DOHH2 (cell line): ENCODE results near the gene NPAS3.

Source experiments
- EZH2phosphoT487 ChIP-seq: fragments of 200-600 bp; sonication (generic); IDR thresholded peaks from 2 replicates; pipeline ENCODE4 v1.6.1; 2017; ENCODE audit warnings: borderline replicate concordance, mild to moderate bottlenecking, antibody characterized with exemption, low read length, moderate library complexity, mixed read lengths
- TF ChIP-seq, protein P1 (sequence below): fragments of 200-600 bp; sonication (generic); IDR thresholded peaks from one replicate; pipeline ENCODE4 v1.5.1; 2014; ENCODE audit warnings: antibody characterized with exemption, mild to moderate bottlenecking, low read depth, low read length; ENCODE audit not compliant: poor library complexity, severe bottlenecking

DNA sequence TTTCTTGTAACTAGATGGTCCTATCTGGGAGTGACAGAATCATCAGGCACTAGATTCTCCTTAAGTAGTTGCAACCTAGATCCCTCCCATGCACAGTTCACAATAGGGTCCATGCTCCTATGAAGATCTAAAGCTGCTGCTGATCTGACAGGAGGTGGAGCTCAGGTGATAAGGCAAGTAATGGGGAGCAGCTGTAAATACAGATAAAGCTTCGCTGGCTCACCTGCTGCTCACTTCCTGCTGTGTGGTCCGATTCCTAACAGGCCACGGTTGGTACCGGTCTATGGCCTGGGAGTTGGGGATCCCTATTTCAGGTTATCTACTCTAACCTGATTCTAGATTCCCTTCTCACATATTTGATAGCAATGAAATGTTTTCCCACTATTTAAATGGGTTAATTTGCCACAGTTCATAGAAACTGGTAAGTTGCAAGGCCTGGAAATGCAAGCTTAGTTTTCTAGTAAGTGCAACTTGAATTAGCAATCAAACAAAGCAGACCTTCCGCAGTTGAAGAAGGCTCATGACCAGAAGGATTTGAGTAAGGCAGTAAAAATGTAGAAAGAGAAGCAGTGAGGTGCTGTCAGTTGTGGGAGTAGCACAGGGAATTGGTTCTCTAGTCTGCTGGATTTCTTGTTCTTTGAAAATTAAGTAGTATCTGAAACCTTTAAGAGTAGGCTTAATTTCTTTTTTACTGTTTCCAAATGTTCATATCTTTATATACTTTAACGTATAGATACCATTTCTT, 679.9 kb downstream of the NPAS3 start:
- TF ChIP-seq, protein P1, sequence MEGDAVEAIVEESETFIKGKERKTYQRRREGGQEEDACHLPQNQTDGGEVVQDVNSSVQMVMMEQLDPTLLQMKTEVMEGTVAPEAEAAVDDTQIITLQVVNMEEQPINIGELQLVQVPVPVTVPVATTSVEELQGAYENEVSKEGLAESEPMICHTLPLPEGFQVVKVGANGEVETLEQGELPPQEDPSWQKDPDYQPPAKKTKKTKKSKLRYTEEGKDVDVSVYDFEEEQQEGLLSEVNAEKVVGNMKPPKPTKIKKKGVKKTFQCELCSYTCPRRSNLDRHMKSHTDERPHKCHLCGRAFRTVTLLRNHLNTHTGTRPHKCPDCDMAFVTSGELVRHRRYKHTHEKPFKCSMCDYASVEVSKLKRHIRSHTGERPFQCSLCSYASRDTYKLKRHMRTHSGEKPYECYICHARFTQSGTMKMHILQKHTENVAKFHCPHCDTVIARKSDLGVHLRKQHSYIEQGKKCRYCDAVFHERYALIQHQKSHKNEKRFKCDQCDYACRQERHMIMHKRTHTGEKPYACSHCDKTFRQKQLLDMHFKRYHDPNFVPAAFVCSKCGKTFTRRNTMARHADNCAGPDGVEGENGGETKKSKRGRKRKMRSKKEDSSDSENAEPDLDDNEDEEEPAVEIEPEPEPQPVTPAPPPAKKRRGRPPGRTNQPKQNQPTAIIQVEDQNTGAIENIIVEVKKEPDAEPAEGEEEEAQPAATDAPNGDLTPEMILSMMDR: no peak
- TF ChIP-seq EZH2phosphoT487: no peak
